ENCODE measurements around the gene P2RX7. TPM values are rescaled to one million over a fixed set of nuclear protein-coding genes. Genes with fewer than 3 reads are reported as not detected.
A peak's percentile ranks its signal among the peaks of the same experiment; 100 is the strongest.

P2RX7 gene
- total and polyA plus RNA-seq, 9 of the 15 experiments (the other 6 are each of a cell fraction or from before 2014, with no cell fraction given) = 0.04 to 0.65 (median 0.30) TPM

DNA sequence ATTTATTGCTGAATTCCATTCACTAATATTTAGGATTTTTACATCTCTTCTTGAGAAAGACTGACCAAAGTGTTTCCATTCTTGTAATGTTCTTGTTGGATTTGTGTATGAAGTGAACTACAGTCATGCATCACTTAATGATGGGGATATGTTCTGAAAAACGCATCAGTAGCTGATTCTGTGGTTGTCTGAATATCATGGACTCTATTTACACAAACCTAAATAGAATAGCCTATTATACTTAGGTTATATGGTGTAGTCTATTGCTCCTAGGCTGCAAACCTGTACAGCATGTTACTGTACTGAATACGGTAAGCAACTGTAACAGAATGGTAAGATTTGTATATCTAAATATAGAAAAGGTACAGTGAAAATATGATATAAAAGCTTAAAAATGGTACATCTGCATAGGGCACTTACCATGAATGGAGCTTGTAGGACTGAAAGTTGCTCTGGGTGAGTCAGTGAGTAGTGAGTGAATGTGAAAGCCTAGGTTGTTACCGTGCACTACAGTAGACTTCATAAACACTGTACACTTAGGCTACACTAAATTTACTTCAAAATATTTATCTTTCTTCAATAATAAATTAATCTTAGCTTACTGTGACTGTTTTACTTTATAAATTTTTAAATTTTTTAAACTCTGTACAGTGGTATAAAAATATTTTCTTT, 49.7 kb downstream of the P2RX7 start:
- intact Hi-C loops (cut with micrococcal nuclease) = no loop called here
- Histone ChIP-seq H3K27ac (ENCODE audit: extremely low read depth, low read depth, low read length) (no peak overlapping the region), H4K20me1 (replicated peaks; ENCODE audit: control insufficient read depth, insufficient read depth, low read length) (no peaks in the 10 kb centered on the region), H3K4me2 (ENCODE audit: insufficient read depth, low read length) (no peak overlapping the region), H2AFZ (ENCODE audit: low read depth, low read length) (no peak overlapping the region), H3K36me3 (ENCODE audit: control insufficient read depth, insufficient read depth, low read length) (no peaks in the 10 kb centered on the region), H3K4me1 (replicated peaks in 1 of 2; ENCODE audit: control insufficient read depth in 2 of 2, insufficient read depth in 2 of 2, low read length in 2 of 2) (peaks cover 9 to 14% of the 10 kb centered on the region in 2 experiments), H3K9me1 (ENCODE audit: control insufficient read depth, insufficient read depth, low read length) (no peaks in the 10 kb centered on the region), H3K9me3 (replicated peaks; ENCODE audit: control insufficient read depth, insufficient read depth, low read depth, low read length) (no peaks in the 10 kb centered on the region), H3K4me3 (no peak overlapping the region), H3K79me2 (ENCODE audit: control insufficient read depth, insufficient read depth, low read length) (no peaks in the 10 kb centered on the region), H3K9ac (ENCODE audit: insufficient read depth in 1 of 2, low read depth in 2 of 2, low read length in 2 of 2) (no peak overlapping the region), H3K27me3 (ENCODE audit: control insufficient read depth in 2 of 2, insufficient read depth in 2 of 2, low read length in 2 of 2) (no peaks in the 10 kb centered on the region)
- ATAC-seq (no peak), DNase-seq (ENCODE audit: extremely low read depth in 1 of 4, low spot score in 3 of 4) (no peak), FAIRE-seq (no peak)
- POLR2A ChIA-PET = interaction anchor here (0.6 to 1.0 kb wide), 2 partner anchors 17 to 385 kb away, joined by 3 read pairs; no protein-coding TSS in a partner anchor
- BruUV-seq (replicated peaks) = no TSS peak
- WGBS (ENCODE audit: insufficient coverage, low coverage, missing lambda C conversion rate) = 72% methylated on average over 3 of the region's 3 CpGs
- in situ Hi-C loops (cut with MboI) = no loop called here
- CTCF ChIA-PET (ENCODE audit: low intra/inter-chr PET ratio) = no interaction called here
- TF ChIP-seq MCM7 (IDR thresholded peaks at IDR 0.05) (no peak), ZNF324 (CRISPR knock-in tag; IDR thresholded peaks at IDR 0.05) (peak; percentile 54; the same call in 1 of the 2 replicates)

DNA sequence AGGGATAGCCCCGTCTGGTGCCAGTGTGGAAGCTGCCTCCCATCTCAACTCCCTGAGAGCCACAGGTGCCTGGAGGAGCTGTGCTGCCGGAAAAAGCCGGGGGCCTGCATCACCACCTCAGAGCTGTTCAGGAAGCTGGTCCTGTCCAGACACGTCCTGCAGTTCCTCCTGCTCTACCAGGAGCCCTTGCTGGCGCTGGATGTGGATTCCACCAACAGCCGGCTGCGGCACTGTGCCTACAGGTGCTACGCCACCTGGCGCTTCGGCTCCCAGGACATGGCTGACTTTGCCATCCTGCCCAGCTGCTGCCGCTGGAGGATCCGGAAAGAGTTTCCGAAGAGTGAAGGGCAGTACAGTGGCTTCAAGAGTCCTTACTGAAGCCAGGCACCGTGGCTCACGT, 51.7 kb downstream of the P2RX7 start:
- H3K4me1 ChIP-seq (replicated peaks in 1 of 2; ENCODE audit: control insufficient read depth in 2 of 2, insufficient read depth in 2 of 2, low read length in 2 of 2) = peaks cover 11 to 17% of the 10 kb centered on the region in 2 experiments
- H3K36me3 ChIP-seq (ENCODE audit: control insufficient read depth, insufficient read depth, low read length) = no peaks in the 10 kb centered on the region
- in situ Hi-C loops (cut with MboI) (no loop called here), intact Hi-C loops (cut with micrococcal nuclease) (no loop called here)
- no peaks in the 10 kb centered on the region for H3K27me3 ChIP-seq (ENCODE audit: control insufficient read depth in 2 of 2, insufficient read depth in 2 of 2, low read length in 2 of 2)
- CTCF ChIA-PET (ENCODE audit: low intra/inter-chr PET ratio) = no interaction called here
- ATAC-seq (no peak), DNase-seq (ENCODE audit: extremely low read depth in 1 of 4, low spot score in 3 of 4) (no peak), FAIRE-seq (no peak)
- H3K79me2 ChIP-seq (ENCODE audit: control insufficient read depth, insufficient read depth, low read length) = no peaks in the 10 kb centered on the region
- H3K4me3 ChIP-seq = no peak overlapping the region
- no peak overlapping the region for H3K27ac ChIP-seq (ENCODE audit: extremely low read depth, low read depth, low read length)
- no TSS peak for BruUV-seq (replicated peaks)
- WGBS (ENCODE audit: insufficient coverage, low coverage, missing lambda C conversion rate) = 86% methylated on average over 15 of the region's 15 CpGs
- no peaks in the 10 kb centered on the region for H3K9me3 ChIP-seq (replicated peaks; ENCODE audit: control insufficient read depth, insufficient read depth, low read depth, low read length)
- peak overlapping the region in 1 of 2 experiments; percentile 14; a peak in 2 of 4 replicates for H3K9ac ChIP-seq (ENCODE audit: insufficient read depth in 1 of 2, low read depth in 2 of 2, low read length in 2 of 2)
- H4K20me1 ChIP-seq (replicated peaks; ENCODE audit: control insufficient read depth, insufficient read depth, low read length) = no peaks in the 10 kb centered on the region
- no peak overlapping the region for H2AFZ ChIP-seq (ENCODE audit: low read depth, low read length)
- no peak overlapping the region for H3K4me2 ChIP-seq (ENCODE audit: insufficient read depth, low read length)
- no peaks in the 10 kb centered on the region for H3K9me1 ChIP-seq (ENCODE audit: control insufficient read depth, insufficient read depth, low read length)
- POLR2A ChIA-PET = interaction anchor here (1.2 to 1.5 kb wide), 2 partner anchors 9 to 10 kb away, joined by 3 to 4 read pairs; no protein-coding TSS in a partner anchor
- no peak for TF ChIP-seq ETV6 (IDR thresholded peaks at IDR 0.05; ENCODE audit: borderline replicate concordance in 1 of 2, low read depth in 2 of 2, low read length in 1 of 2)
- TF ChIP-seq ETV6 (CRISPR knock-in tag; IDR thresholded peaks at IDR 0.05; ENCODE audit: borderline replicate concordance) = no peak
- TF ChIP-seq ZNF445 (CRISPR knock-in tag; IDR thresholded peaks at IDR 0.05; ENCODE audit: low read depth) = no peak
- TF ChIP-seq, protein P1, sequence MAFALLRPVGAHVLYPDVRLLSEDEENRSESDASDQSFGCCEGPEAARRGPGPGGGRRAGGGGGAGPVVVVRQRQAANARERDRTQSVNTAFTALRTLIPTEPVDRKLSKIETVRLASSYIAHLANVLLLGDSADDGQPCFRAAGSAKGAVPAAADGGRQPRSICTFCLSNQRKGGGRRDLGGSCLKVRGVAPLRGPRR (CRISPR knock-in tag; IDR thresholded peaks at IDR 0.05) = no peak
- TF ChIP-seq IRF2 (CRISPR knock-in tag; IDR thresholded peaks at IDR 0.05) = no peak
- TF ChIP-seq HDGF (IDR thresholded peaks at IDR 0.05) = no peak
- TF ChIP-seq ZNF146 (CRISPR knock-in tag; IDR thresholded peaks at IDR 0.05; ENCODE audit: unreplicated experiment) = no peak
- no peak for TF ChIP-seq ZKSCAN1 (IDR thresholded peaks at IDR 0.05; ENCODE audit: low read depth, low read length)
- TF ChIP-seq NFE2L1 (tag; IDR thresholded peaks at IDR 0.05; ENCODE audit: borderline replicate concordance, low read depth) = no peak
- TF ChIP-seq, protein P2, sequence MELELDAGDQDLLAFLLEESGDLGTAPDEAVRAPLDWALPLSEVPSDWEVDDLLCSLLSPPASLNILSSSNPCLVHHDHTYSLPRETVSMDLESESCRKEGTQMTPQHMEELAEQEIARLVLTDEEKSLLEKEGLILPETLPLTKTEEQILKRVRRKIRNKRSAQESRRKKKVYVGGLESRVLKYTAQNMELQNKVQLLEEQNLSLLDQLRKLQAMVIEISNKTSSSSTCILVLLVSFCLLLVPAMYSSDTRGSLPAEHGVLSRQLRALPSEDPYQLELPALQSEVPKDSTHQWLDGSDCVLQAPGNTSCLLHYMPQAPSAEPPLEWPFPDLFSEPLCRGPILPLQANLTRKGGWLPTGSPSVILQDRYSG (tag; conservative IDR thresholded peaks at IDR 0.05; ENCODE audit: low read depth) = no peak
- no peak for TF ChIP-seq RBM25 (IDR thresholded peaks at IDR 0.05; ENCODE audit: low read depth, low read length, severe bottlenecking)
- no peak for TF ChIP-seq MAZ (CRISPR knock-in tag; conservative IDR thresholded peaks at IDR 0.05 in 1 of 2, IDR thresholded peaks at IDR 0.05 in 1 of 2)
- TF ChIP-seq ESRRB (CRISPR knock-in tag; IDR thresholded peaks at IDR 0.05; ENCODE audit: borderline replicate concordance) = no peak
